AG08395 (cell line): ENCODE data around the gene PITPNC1.
"Not testable (repeated sequence)": the region's sequence is repeated elsewhere in the genome, so short reads cannot be mapped to it uniquely, and the experiment has no call there.

Experiments
- DNase-seq: peaks from one replicate; pipeline ENCODE4 v3.0.0; 2012; ENCODE audit warnings: mixed read lengths, low spot score

Gene PITPNC1

GRCh38 chr17:67623767-67624166, 246.7 kb downstream of the PITPNC1 start:
- DNase-seq, result no peak

- no peak for DNase-seq
Measured at GRCh38 chr17:67624886-67625656, 248.0 kb downstream of the PITPNC1 start.

- DNase-seq, result no peak
Measured at GRCh38 chr17:67625971-67626370, 248.9 kb downstream of the PITPNC1 start.

- no peak for DNase-seq
Measured at GRCh38 chr17:67628580-67629013, 251.5 kb downstream of the PITPNC1 start.

GRCh38 chr17:67629971-67630320, 252.9 kb downstream of the PITPNC1 start:
- peak; percentile 78 for DNase-seq

- DNase-seq, result not testable (repeated sequence)
Measured at GRCh38 chr17:67630836-67631235, 253.8 kb downstream of the PITPNC1 start.

GRCh38 chr17:67632141-67632540, 255.1 kb downstream of the PITPNC1 start:
- DNase-seq, result no peak

GRCh38 chr17:67633751-67634211, 256.7 kb downstream of the PITPNC1 start:
- DNase-seq, result no peak

GRCh38 chr17:67635681-67636080, 258.6 kb downstream of the PITPNC1 start:
- no peak for DNase-seq

GRCh38 chr17:67636312-67636711, 259.2 kb downstream of the PITPNC1 start:
- DNase-seq, result no peak

- peak; percentile 26 for DNase-seq
Measured at GRCh38 chr17:67636834-67637520, 259.9 kb downstream of the PITPNC1 start.

GRCh38 chr17:67637901-67638641, 261.0 kb downstream of the PITPNC1 start:
- DNase-seq, result no peak

GRCh38 chr17:67638871-67639270, 261.8 kb downstream of the PITPNC1 start:
- no peak for DNase-seq

- DNase-seq, result no peak
Measured at GRCh38 chr17:67639555-67639954, 262.5 kb downstream of the PITPNC1 start.

- DNase-seq, result no peak
Measured at GRCh38 chr17:67639979-67640378, 262.9 kb downstream of the PITPNC1 start.

GRCh38 chr17:67642488-67642887, 265.4 kb downstream of the PITPNC1 start:
- DNase-seq, result no peak

GRCh38 chr17:67644061-67644460, 267.0 kb downstream of the PITPNC1 start:
- no peak for DNase-seq

GRCh38 chr17:67645195-67645594, 268.1 kb downstream of the PITPNC1 start:
- not testable (repeated sequence) for DNase-seq

GRCh38 chr17:67646472-67646871, 269.4 kb downstream of the PITPNC1 start:
- no peak for DNase-seq

GRCh38 chr17:67647482-67647881, 270.4 kb downstream of the PITPNC1 start:
- no peak for DNase-seq

- DNase-seq, result no peak
Measured at GRCh38 chr17:67648032-67648905, 271.2 kb downstream of the PITPNC1 start.

GRCh38 chr17:67648906-67649295, 271.8 kb downstream of the PITPNC1 start:
- not testable (repeated sequence) for DNase-seq
